ENCODE data around the gene CELF2. TPM values are rescaled to one million over a fixed set of nuclear protein-coding genes. Genes with fewer than 3 reads are reported as not detected.
"Not testable (repeated sequence)": the region's sequence is repeated elsewhere in the genome, so short reads cannot be mapped to it uniquely, and the experiment has no call there.

The CELF2 gene
- total and polyA plus RNA-seq, 2 of the 4 experiments (the other 2 are of a cell fraction), result 3.5 to 6.6 TPM

- H4K20me1 ChIP-seq (ENCODE audit: insufficient read depth, low read length); H3K18ac ChIP-seq (ENCODE audit: low read depth, low read length); H2BK120ac ChIP-seq (ENCODE audit: low read depth, low read length); H3K27me3 ChIP-seq (ENCODE audit: control insufficient read depth, insufficient read depth, low read length); BruUV-seq (replicated peaks); H3K4me1 ChIP-seq (ENCODE audit: control insufficient read depth, insufficient read depth, low read length); H2AK9ac ChIP-seq (replicated peaks; ENCODE audit: low read depth, low read length, poor library complexity); H3K4me2 ChIP-seq (ENCODE audit: low read depth, low read length); H3K9ac ChIP-seq (ENCODE audit: low read depth, low read length); POLR2A ChIA-PET (ENCODE audit: unreplicated experiment); intact Hi-C loops (cut with micrococcal nuclease); H3K23ac ChIP-seq (ENCODE audit: low read depth, low read length); in situ Hi-C loops (cut with MboI; ENCODE audit: low sequenced_read_pairs); H3K4me3 ChIP-seq (ENCODE audit: insufficient read depth, low read depth, low read length); H4K8ac ChIP-seq (ENCODE audit: low read depth in 2 of 2, low read length in 2 of 2); H3K79me1 ChIP-seq (ENCODE audit: low read depth in 1 of 2, low read length in 2 of 2); H3K14ac ChIP-seq (replicated peaks; ENCODE audit: low read depth, low read length); dilution Hi-C loops (cut with HindIII; ENCODE audit: low sequenced_read_pairs, unreplicated experiment); H2BK15ac ChIP-seq (ENCODE audit: low read depth, low read length); CTCF ChIA-PET; H3K9me1 ChIP-seq (ENCODE audit: insufficient read depth, low read length); H2BK20ac ChIP-seq (ENCODE audit: low read depth, low read length); H3K4ac ChIP-seq (ENCODE audit: low read depth, low read length); H3K27ac ChIP-seq (ENCODE audit: insufficient read depth, low read length); ATAC-seq (ENCODE audit: low read depth); H4K91ac ChIP-seq (ENCODE audit: insufficient read depth, low read depth, low read length); H2AK5ac ChIP-seq (ENCODE audit: low read depth, low read length); H2BK5ac ChIP-seq (ENCODE audit: low read depth, low read length, poor library complexity, severe bottlenecking); H3K36me3 ChIP-seq (ENCODE audit: control insufficient read depth, insufficient read depth, low read length); H3K56ac ChIP-seq (ENCODE audit: extremely low read depth, insufficient read depth, low read length); H4K5ac ChIP-seq (ENCODE audit: low read depth, low read length); H3K9me3 ChIP-seq (ENCODE audit: control insufficient read depth, insufficient read depth, low read length); H2AFZ ChIP-seq (replicated peaks; ENCODE audit: low read length, poor library complexity); DNase-seq: not testable (repeated sequence)
- WGBS, 2 experiments (ENCODE audit: extremely low coverage in 2 of 2, insufficient read length in 1 of 2), result 80% methylated on average over 1 of the region's 13 CpGs; no CpG with 5 or more reads in 1 of the 2 experiments
Measured at GRCh38 chr10:11185128-11185665, 167.5 kb downstream of the CELF2 start.
